Erythroblast (primary cell): Measurements from ENCODE around the gene SNAP29.

Experiments used
- GATA1 ChIP-seq: IDR thresholded peaks from 2 replicates; pipeline ENCODE4 v1.6.1; 2011; ENCODE audit warnings: low read depth, mild to moderate bottlenecking, control low read depth, low read length, moderate library complexity
- POLR2A ChIP-seq: IDR thresholded peaks from 2 replicates; pipeline ENCODE4 v1.6.1; 2011; ENCODE audit warnings: mild to moderate bottlenecking, low read length

GRCh38 chr22:20922141-20922751 lies 63.4 kb downstream of the SNAP29 start:
- TF ChIP-seq POLR2A (no peak), GATA1 (no peak)
